Amygdala (tissue), 56 donors: ENCODE results near the gene MYEOV.

Experiments
- DNase-seq, 56 donors: peaks; one replicate each; lab custom pipeline; 2025; lab: John Stamatoyannopoulos, UW

MYEOV gene

GRCh38 chr11:69293819-69294505, at the start of gene MYEOV:
TSS of gene MYEOV (plus strand) at chr11:69294155. CDS start at chr11:69295355, 1,200 bp downstream.
- DNase-seq: peak in 1 of 56 donors; percentile 29

GRCh38 chr11:69244266-69244665, 49.7 kb upstream of the MYEOV start:
- DNase-seq: no peak

DNA sequence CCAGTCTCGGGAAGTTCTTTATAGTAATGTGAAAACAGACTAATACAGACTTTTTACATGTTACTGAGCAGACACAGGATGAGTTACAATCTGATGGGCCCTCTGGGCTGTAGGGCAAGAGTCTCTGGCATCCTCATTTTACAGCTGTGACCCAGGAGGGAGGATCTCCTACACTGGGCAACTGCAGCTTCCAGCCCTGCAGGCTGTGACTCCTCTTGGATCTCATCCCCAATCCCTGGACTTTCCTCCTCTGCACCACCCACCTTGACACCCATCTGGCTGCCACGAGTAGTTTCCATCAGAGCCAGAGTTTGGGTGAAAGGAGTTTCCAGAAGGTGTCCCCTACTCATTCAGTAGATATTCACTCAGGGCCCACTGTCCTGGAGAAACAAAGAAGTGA, 48.9 kb upstream of the MYEOV start:
- no peak for DNase-seq

GRCh38 chr11:69245491-69246345, 48.2 kb upstream of the MYEOV start:
- no peak for DNase-seq

- no peak for DNase-seq
Observed at GRCh38 chr11:69249311-69250185, 44.4 kb upstream of the MYEOV start.

DNA sequence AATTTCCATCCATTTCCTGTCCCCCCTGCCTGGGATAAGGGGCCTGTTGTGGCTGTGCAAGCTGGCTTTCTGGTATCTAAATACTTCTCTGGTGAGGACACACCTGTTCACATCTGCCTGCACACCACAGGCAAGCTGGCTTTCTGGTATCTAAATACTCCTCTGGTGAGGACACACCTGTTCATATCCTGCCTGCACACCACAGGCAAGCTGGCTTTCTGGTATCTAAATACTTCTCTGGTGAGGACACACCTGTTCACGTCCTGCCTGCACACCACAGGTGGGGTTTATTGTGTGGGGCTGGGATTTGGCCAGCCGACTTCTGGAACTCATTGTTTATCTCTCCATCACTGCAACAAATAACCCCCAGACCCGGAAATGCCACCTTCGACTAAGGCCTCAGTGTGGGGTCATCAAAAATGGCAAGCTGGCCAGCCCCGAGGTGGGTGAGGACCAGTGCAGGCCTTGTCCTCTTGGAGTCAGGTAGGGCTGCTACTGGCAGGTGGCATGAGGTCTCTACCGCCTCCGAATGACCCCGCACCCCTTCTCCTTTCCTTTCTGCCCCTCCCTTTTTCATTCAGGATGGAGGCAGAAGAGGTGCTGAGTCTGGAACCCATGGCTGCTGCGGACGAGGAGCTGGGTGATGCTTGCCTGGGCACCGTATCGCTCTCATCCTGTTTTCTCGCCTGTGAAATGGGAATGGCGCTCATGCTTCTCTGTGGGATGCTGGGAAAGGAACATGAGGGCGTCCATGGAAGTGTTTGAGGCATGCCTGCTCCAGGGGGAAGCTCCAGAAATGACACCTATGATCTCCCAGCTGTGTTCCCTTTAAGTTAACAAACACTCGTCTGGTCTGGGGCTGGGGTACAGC, 43.5 kb upstream of the MYEOV start:
- DNase-seq: no peak

GRCh38 chr11:69251057-69251393, 42.9 kb upstream of the MYEOV start:
- no peak for DNase-seq

- DNase-seq: no peak
Observed at GRCh38 chr11:69251639-69252489, 42.1 kb upstream of the MYEOV start.

GRCh38 chr11:69252490-69252837, 41.5 kb upstream of the MYEOV start:
- no peak for DNase-seq

- DNase-seq: no peak
Observed at GRCh38 chr11:69253028-69253427, 40.9 kb upstream of the MYEOV start.

DNA sequence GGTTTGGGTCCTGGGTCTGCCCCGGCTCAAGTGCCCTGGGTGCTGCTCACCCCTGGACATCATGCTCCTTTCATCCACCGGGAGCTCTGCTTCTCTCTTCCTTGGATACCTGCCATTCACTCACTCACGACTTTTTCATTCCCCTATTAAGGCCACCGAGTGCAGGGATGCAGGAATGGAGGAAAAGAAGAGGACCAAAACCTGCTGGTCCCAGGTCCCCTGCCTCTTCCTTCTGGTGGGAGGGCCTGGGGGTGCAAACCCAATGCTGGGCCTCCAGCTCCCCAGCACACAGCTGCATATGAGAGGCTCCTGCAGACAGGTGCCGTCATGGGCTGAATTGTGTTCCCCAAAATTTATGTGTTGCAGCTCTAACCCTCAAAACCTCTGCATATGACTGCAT, 36.8 kb upstream of the MYEOV start:
- DNase-seq: no peak

DNA sequence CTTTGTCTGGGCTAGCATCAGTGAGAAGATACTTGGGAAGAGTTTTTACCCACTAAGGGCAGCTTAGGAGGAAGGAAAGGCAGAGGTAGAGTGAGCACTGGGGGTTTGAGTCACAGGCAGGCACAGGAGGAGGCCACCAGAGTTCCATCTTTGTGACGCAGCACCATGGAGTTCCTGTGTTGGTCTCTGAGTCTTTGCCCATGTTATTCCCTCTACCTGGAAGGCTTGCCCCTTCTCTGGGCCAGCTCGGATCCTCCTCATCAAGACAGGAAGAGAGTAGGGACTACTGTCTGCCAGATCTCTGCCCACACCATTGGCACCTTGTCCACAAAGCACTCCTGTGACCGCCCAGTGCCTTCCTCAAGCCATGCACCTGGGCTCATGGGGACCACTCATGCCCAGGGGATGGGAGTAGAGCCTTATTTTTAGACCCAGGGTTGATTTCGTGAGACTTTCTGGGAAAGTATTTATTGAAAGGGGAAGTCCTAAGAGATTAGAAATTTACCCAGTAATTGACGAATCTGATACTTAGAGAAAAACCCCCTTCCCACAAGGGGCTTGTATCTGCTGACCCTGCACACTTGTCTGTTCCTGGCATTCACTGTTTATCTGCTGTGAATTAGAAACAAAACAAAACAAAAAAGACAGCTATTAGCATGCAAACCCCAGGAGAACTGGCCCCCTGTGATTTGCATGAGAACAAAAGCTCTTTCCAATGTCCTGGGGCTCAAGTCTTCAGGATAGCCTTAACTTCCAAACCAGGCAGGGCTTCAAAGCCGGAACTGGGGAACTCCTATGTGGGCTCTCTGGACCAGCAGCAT, 35.9 kb upstream of the MYEOV start:
- no peak for DNase-seq

DNA sequence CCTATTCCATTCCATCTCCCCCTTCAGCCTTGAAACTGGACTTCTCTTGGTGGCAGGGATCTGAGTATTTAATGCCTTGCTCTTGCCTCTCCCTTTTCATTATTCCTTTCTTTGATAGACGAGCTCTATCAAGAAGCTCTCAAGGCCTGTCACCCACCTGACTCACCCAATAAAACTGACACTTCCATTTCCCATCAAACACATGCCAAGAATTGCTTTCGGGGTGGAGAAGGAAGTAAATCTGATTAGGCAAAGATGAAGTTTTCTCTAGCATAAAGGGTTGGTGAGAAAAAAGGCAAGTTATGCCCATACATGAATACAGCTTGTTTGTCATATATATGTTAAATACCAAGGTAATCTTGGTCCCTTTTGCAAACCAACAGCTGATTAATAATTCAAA, 34.9 kb upstream of the MYEOV start:
- no peak for DNase-seq

DNA sequence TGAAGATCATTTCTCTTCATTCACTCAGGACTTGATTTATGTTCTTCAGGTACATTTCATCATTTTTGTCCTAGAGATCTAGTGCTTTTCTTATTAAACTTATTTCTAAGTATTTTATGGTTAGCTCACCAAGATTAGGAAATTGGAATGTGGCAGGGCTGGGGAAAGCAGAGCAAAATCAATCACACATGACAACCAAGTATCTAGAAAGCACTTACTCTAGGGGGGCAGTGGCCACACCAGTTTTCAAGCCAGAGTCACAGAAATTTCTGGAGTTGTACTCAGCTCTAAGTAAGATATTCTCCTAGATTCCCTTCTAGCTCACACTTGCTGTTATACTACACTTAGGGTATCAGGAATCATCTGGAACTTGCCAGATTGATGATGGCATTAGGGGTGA, 33.3 kb upstream of the MYEOV start:
- DNase-seq: no peak

DNA sequence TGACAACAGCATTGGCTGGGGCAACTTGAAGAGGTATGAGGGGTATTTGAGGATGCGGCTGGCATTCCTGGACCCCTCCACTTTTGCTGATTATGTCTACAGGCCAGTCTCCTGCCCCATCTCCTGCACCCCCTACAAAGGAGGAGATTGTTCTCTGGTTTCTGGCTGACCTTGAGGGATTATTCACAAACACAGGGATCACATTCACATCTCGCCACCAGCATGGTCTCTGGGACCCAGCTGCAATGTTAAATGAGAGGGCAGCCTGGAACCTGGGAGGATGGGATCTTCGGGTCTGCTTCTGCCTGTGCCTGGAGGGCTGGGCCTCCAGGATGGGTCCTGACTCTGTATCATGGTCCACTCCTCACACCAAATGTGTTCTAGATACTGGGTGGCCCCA, 32.8 kb upstream of the MYEOV start:
- no peak for DNase-seq

- no peak for DNase-seq
Observed at GRCh38 chr11:69262918-69263735, 30.8 kb upstream of the MYEOV start.

- DNase-seq: no peak
Observed at GRCh38 chr11:69263736-69264052, 30.3 kb upstream of the MYEOV start.

- DNase-seq: no peak
Observed at GRCh38 chr11:69264486-69264885, 29.5 kb upstream of the MYEOV start.
